SK-N-SH treated with all-trans-retinoic acid at 6 μM for 48 hours (cell line): Measurements from ENCODE around the gene TTC7B.

Experiments used
- ARNTL ChIP-seq: fragments of 450-650 bp; formaldehyde crosslinking; IDR thresholded peaks from 2 replicates; pipeline ENCODE4 v1.5.0; 2020; ENCODE audit warnings: low read depth, mild to moderate bottlenecking, moderate library complexity, borderline replicate concordance
- CREB5 ChIP-seq: fragments of 250-450 bp; sonication (Bioruptor Pico); IDR thresholded peaks from 2 replicates; pipeline ENCODE4 v1.5.1; 2020; ENCODE audit warnings: low read depth, mild to moderate bottlenecking, moderate library complexity
- CSDC2 ChIP-seq: fragments of 250-450 bp; sonication (Bioruptor Pico); IDR thresholded peaks from 2 replicates; pipeline ENCODE4 v1.5.0; 2020; ENCODE audit warnings: mild to moderate bottlenecking, moderate library complexity
- CSRNP3 ChIP-seq: fragments of 250-450 bp; sonication (Bioruptor Pico); IDR thresholded peaks from 2 replicates; pipeline ENCODE4 v1.5.1; 2021; ENCODE audit warnings: mild to moderate bottlenecking, moderate library complexity
- ISL1 ChIP-seq: fragments of 250-450 bp; sonication (Bioruptor Pico); IDR thresholded peaks from 2 replicates; pipeline ENCODE4 v2.1.2; 2022; ENCODE audit warnings: mild to moderate bottlenecking, moderate library complexity
- PATZ1 ChIP-seq: fragments of 250-450 bp; sonication (Bioruptor Pico); IDR thresholded peaks from 2 replicates; pipeline ENCODE4 v1.8.0; 2020; ENCODE audit warnings: mild to moderate bottlenecking, moderate library complexity, borderline replicate concordance
- PPARA ChIP-seq: fragments of 250-450 bp; sonication (Bioruptor Pico); IDR thresholded peaks from 2 replicates; pipeline ENCODE4 v1.5.0; 2020; ENCODE audit warnings: mild to moderate bottlenecking, borderline replicate concordance
- RARB ChIP-seq: fragments of 250-450 bp; sonication (Bioruptor Pico); IDR thresholded peaks from 2 replicates; pipeline ENCODE4 v1.8.0; 2021; ENCODE audit warnings: mild to moderate bottlenecking, moderate library complexity
- SNAI2 ChIP-seq: fragments of 250-450 bp; sonication (Bioruptor Pico); IDR thresholded peaks from 2 replicates; pipeline ENCODE4 v1.5.0; 2020; ENCODE audit warnings: mild to moderate bottlenecking, moderate library complexity
- TCF4 ChIP-seq: fragments of 250-450 bp; sonication (Bioruptor Pico); IDR thresholded peaks from 2 replicates; pipeline ENCODE4 v1.8.0; 2021; ENCODE audit warnings: mild to moderate bottlenecking, moderate library complexity, borderline replicate concordance
- TOX ChIP-seq: fragments of 250-450 bp; sonication (Bioruptor Pico); IDR thresholded peaks from 2 replicates; pipeline ENCODE4 v1.8.0; 2021; ENCODE audit warnings: mild to moderate bottlenecking, moderate library complexity, borderline replicate concordance
- ZFP30 ChIP-seq: fragments of 450-650 bp; formaldehyde crosslinking; IDR thresholded peaks from 2 replicates; pipeline ENCODE4 v1.5.0; 2022; ENCODE audit warnings: mild to moderate bottlenecking, moderate library complexity

- TF ChIP-seq ARNTL (CRISPR knock-in tag) = no peak
- no peak for TF ChIP-seq TOX (CRISPR knock-in tag)
- TF ChIP-seq CSDC2 (CRISPR knock-in tag) = no peak
- no peak for TF ChIP-seq PATZ1
- no peak for TF ChIP-seq PPARA
- no peak for TF ChIP-seq CREB5
- TF ChIP-seq TCF4 (CRISPR knock-in tag) = no peak
- no peak for TF ChIP-seq RARB
- no peak for TF ChIP-seq CSRNP3 (CRISPR knock-in tag)
- no peak for TF ChIP-seq ZFP30 (CRISPR knock-in tag)
- no peak for TF ChIP-seq SNAI2 (CRISPR knock-in tag)
- TF ChIP-seq ISL1 = no peak
These were observed 266.2 kb downstream of the TTC7B start for GRCh38 chr14:90549794-90550641.
